ENCODE results near the gene COL5A3.

GRCh38 chr19:9970481-9970880, 39.8 kb downstream of the COL5A3 start:
- no peak for TF ChIP-seq EZH2phosphoT487 (IDR thresholded peaks at IDR 0.05; ENCODE audit: low read depth, severe bottlenecking, unreplicated experiment)
- TF ChIP-seq, protein P1, sequence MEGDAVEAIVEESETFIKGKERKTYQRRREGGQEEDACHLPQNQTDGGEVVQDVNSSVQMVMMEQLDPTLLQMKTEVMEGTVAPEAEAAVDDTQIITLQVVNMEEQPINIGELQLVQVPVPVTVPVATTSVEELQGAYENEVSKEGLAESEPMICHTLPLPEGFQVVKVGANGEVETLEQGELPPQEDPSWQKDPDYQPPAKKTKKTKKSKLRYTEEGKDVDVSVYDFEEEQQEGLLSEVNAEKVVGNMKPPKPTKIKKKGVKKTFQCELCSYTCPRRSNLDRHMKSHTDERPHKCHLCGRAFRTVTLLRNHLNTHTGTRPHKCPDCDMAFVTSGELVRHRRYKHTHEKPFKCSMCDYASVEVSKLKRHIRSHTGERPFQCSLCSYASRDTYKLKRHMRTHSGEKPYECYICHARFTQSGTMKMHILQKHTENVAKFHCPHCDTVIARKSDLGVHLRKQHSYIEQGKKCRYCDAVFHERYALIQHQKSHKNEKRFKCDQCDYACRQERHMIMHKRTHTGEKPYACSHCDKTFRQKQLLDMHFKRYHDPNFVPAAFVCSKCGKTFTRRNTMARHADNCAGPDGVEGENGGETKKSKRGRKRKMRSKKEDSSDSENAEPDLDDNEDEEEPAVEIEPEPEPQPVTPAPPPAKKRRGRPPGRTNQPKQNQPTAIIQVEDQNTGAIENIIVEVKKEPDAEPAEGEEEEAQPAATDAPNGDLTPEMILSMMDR (IDR thresholded peaks at IDR 0.05; ENCODE audit: poor library complexity) = no peak

All from hepatocyte (in vitro differentiated cells).